Loucy (cell line): Measurements from ENCODE around the gene LGR4.

Experiments used
- CTCF ChIP-seq: fragments of 200-600 bp; sonication (generic); conservative IDR thresholded peaks from 2 replicates; pipeline ENCODE4 v1.5.1; 2014; ENCODE audit warnings: mild to moderate bottlenecking, antibody characterized with exemption, low read length
- EZH2phosphoT487 ChIP-seq: fragments of 200-600 bp; IDR thresholded peaks from 2 replicates; pipeline ENCODE4 v1.6.1; 2018; ENCODE audit warnings: antibody characterized with exemption, mild to moderate bottlenecking, moderate library complexity, borderline replicate concordance

- no peak for TF ChIP-seq CTCF
- TF ChIP-seq EZH2phosphoT487 = no peak
These were observed 39.6 kb upstream of the LGR4 start for GRCh38 chr11:27512238-27512637.
